ENCODE measurements around the gene RMRP.
A peak's percentile ranks its signal among the peaks of the same experiment; 100 is the strongest.

Gene RMRP

DNA sequence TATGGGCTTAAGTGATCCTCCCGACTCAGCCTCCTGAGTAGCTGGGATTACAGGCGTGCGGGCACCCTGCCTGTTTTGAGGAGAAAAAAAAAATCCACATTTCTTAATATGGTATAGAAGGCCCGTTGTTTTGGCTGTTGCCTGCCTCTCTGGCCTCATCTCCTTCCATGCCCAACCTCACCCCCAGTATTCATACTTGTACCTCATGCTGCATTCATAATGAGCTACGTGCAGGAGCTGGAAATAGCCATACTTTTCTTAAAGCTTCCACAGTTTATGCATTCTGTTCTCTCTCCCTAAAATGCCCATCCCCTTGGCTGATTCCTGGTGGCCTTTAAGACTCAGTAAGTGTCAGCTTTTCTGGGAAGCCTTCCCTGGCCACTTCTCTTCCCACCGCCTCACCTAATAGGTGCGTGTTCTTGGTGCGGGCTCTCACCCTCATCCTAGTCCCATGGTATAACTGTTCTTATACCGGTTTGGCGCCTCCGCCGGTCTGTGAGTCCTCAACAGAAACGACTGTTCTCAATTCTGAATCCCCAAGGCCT is 34.0 kb upstream of the RMRP start:
- Histone ChIP-seq H3K36me3 (ENCODE audit: control insufficient read depth, low read length) (peaks cover 13% of the 10 kb centered on the region), H3K4me3 (ENCODE audit: low read length) (no peak overlapping the region), H3K9me2 (replicated peaks; ENCODE audit: control insufficient read depth, low read length) (no peaks in the 10 kb centered on the region), H4K20me1 (ENCODE audit: control insufficient read depth, insufficient read depth, low read depth, low read length) (no peaks in the 10 kb centered on the region), H3K4me2 (ENCODE audit: low read length) (no peak overlapping the region), H3F3A (ENCODE audit: control insufficient read depth, insufficient read depth) (peaks cover 9% of the 10 kb centered on the region; the same call in 1 of the 2 replicates), H3K27ac (ENCODE audit: low read depth, low read length) (no peak overlapping the region), H3K9me3 (ENCODE audit: control insufficient read depth, insufficient read depth, low read length) (no peaks in the 10 kb centered on the region), H3K4me1 (ENCODE audit: control insufficient read depth, low read length) (peaks cover 44% of the 10 kb centered on the region), H3K79me2 (ENCODE audit: control insufficient read depth, low read length) (no peaks in the 10 kb centered on the region), H3K27me3 (ENCODE audit: control insufficient read depth, low read length) (no peaks in the 10 kb centered on the region)
- TF ChIP-seq EZH2phosphoT487 (IDR thresholded peaks at IDR 0.05; ENCODE audit: borderline replicate concordance, low read length): no peak
- TF ChIP-seq, protein P1, sequence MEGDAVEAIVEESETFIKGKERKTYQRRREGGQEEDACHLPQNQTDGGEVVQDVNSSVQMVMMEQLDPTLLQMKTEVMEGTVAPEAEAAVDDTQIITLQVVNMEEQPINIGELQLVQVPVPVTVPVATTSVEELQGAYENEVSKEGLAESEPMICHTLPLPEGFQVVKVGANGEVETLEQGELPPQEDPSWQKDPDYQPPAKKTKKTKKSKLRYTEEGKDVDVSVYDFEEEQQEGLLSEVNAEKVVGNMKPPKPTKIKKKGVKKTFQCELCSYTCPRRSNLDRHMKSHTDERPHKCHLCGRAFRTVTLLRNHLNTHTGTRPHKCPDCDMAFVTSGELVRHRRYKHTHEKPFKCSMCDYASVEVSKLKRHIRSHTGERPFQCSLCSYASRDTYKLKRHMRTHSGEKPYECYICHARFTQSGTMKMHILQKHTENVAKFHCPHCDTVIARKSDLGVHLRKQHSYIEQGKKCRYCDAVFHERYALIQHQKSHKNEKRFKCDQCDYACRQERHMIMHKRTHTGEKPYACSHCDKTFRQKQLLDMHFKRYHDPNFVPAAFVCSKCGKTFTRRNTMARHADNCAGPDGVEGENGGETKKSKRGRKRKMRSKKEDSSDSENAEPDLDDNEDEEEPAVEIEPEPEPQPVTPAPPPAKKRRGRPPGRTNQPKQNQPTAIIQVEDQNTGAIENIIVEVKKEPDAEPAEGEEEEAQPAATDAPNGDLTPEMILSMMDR (IDR thresholded peaks at IDR 0.05; ENCODE audit: low read depth, low read length, poor library complexity, severe bottlenecking): no peak

DNA sequence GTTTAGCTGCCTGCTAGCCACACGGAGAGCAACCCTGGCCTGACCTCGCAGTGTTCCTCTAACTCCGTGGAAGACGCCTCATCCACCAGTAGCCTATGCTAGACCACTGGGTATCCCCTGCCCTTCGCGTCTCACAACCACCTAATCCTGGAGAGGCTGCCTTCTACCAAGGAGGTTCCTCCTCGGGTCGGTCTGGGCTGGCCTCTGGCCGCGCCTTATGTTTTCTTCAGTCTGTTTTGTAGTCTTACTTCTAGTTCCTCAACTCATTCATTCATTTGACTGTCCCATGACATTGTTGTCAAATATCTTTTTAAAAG is 33.5 kb upstream of the RMRP start:
- Histone ChIP-seq H4K20me1 (ENCODE audit: control insufficient read depth, insufficient read depth, low read depth, low read length) (no peaks in the 10 kb centered on the region), H3K36me3 (ENCODE audit: control insufficient read depth, low read length) (peaks cover 8% of the 10 kb centered on the region), H3K27ac (ENCODE audit: low read depth, low read length) (no peak overlapping the region), H3K4me1 (ENCODE audit: control insufficient read depth, low read length) (peaks cover 47% of the 10 kb centered on the region), H3K9me3 (ENCODE audit: control insufficient read depth, insufficient read depth, low read length) (no peaks in the 10 kb centered on the region), H3F3A (ENCODE audit: control insufficient read depth, insufficient read depth) (peaks cover 8% of the 10 kb centered on the region; the same call in 1 of the 2 replicates), H3K4me2 (ENCODE audit: low read length) (peak overlapping the region; percentile 95), H3K4me3 (ENCODE audit: low read length) (peak overlapping the region; percentile 81), H3K9me2 (replicated peaks; ENCODE audit: control insufficient read depth, low read length) (no peaks in the 10 kb centered on the region), H3K27me3 (ENCODE audit: control insufficient read depth, low read length) (no peaks in the 10 kb centered on the region), H3K79me2 (ENCODE audit: control insufficient read depth, low read length) (no peaks in the 10 kb centered on the region)
- no peak for TF ChIP-seq EZH2phosphoT487 (IDR thresholded peaks at IDR 0.05; ENCODE audit: borderline replicate concordance, low read length)
- TF ChIP-seq, protein P1 (IDR thresholded peaks at IDR 0.05; ENCODE audit: low read depth, low read length, poor library complexity, severe bottlenecking): no peak

DNA sequence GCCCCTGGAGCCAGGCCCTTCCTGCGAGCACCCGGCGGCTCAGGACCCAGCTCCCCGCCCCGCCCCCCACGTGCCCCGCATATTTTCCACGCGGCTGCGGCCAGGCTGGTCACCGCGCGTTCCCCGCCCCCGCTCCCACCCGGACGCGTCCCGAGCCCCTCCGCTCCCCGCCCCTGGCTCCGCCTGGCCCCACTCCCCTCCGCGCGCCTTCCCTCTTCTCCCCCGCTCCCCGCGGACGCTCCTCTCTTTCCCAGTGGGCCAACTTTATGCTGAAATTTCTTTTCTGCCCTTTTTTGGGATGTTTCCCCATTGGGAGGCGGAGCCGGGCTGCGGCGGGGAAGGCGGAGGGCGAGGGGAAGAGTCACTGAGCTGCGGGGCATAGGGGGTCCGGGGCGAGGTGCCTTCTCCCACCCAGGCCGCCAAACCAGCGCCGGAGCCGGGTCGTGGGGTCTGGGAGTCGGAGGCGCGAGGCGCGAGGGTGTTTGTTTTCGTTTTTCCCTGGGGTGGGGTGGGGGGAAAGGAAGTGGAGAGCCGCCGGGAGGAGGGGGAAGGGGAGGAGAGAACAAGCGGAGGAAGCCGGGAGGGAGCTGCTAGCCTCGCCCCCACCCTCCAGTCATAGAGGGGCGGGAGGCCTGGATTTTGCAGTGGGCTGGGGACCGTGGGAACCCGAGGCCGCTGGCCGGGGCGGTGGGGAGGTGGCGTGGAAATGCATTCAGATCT is 33.0 kb upstream of the RMRP start:
- Histone ChIP-seq H4K20me1 (ENCODE audit: control insufficient read depth, insufficient read depth, low read depth, low read length) (no peaks in the 10 kb centered on the region), H3K9me2 (replicated peaks; ENCODE audit: control insufficient read depth, low read length) (no peaks in the 10 kb centered on the region), H3K4me3 (ENCODE audit: low read length) (peak overlapping the region; percentile 81), H3K79me2 (ENCODE audit: control insufficient read depth, low read length) (no peaks in the 10 kb centered on the region), H3K4me1 (ENCODE audit: control insufficient read depth, low read length) (peaks cover 49% of the 10 kb centered on the region), H3K27me3 (ENCODE audit: control insufficient read depth, low read length) (no peaks in the 10 kb centered on the region), H3K4me2 (ENCODE audit: low read length) (peak overlapping the region; percentile 95), H3K27ac (ENCODE audit: low read depth, low read length) (peak overlapping the region; percentile 30), H3F3A (ENCODE audit: control insufficient read depth, insufficient read depth) (peaks cover 8% of the 10 kb centered on the region; the same call in 1 of the 2 replicates), H3K9me3 (ENCODE audit: control insufficient read depth, insufficient read depth, low read length) (no peaks in the 10 kb centered on the region), H3K36me3 (ENCODE audit: control insufficient read depth, low read length) (peaks cover 3% of the 10 kb centered on the region)
- TF ChIP-seq, protein P1 (IDR thresholded peaks at IDR 0.05; ENCODE audit: low read depth, low read length, poor library complexity, severe bottlenecking): no peak
- no peak for TF ChIP-seq EZH2phosphoT487 (IDR thresholded peaks at IDR 0.05; ENCODE audit: borderline replicate concordance, low read length)
